SK-N-SH (cell line): ENCODE data around the gene CNST. TPM values are rescaled to one million over a fixed set of nuclear protein-coding genes. Genes with fewer than 3 reads are reported as not detected.

Experiments
- CTCF ChIA-PET: fragments of 300-600, 350-600 bp; formaldehyde crosslinking; extraction: SDS; loops from one replicate; lab custom pipeline; 2021; lab: Yijun Ruan, JAX
- POLR2A ChIA-PET: fragments of 350-600 bp; sonication (Branson Sonifier 250); formaldehyde crosslinking; extraction: SDS; loops from one replicate; lab custom pipeline; 2020; ENCODE audit warnings: antibody characterized with exemption, inconsistent platforms; lab: Yijun Ruan, JAX
- DNase-seq: peaks from one replicate; pipeline ENCODE4 v3.0.0; 2012
- H2AFZ ChIP-seq: fragments of 200-600 bp; sonication (generic); 2 replicates; pipeline ENCODE4 v1.8.1; 2016; ENCODE audit warnings: antibody characterized with exemption, mild to moderate bottlenecking, low read depth
- H3F3A ChIP-seq: fragments of 200-600 bp; sonication (generic); replicated peaks from 2 replicates; pipeline ENCODE3; 2016; ENCODE audit warnings: antibody characterized with exemption, mild to moderate bottlenecking; ENCODE audit not compliant: insufficient read depth
- H3K27ac ChIP-seq, 2 experiments: fragments of 200-500 bp in 1 of 2; fragments of 200-600 bp in 1 of 2; sonication (Bioruptor generic) in 1 of 2; sonication (generic), shearing (Covaris generic) in 1 of 2; 2 replicates each; pipeline versions ENCODE4 v1.5.1 to v1.6.1; 2014 to 2016; ENCODE audit warnings: low read depth in 2 of 2, inconsistent platforms in 1 of 2, low read length in 1 of 2, mild to moderate bottlenecking in 1 of 2, mixed read lengths in 1 of 2
- H3K27me3 ChIP-seq: fragments of 200-600 bp; sonication (generic), shearing (Covaris generic); 2 replicates; pipeline ENCODE4 v1.6.1; 2016; ENCODE audit warnings: mixed run types; ENCODE audit not compliant: insufficient read depth
- H3K36me3 ChIP-seq, 2 experiments: fragments of 200-500 bp in 1 of 2; fragments of 200-600 bp in 1 of 2; sonication (Bioruptor generic) in 1 of 2; sonication (generic) in 1 of 2; replicated peaks in 1 of 2; 2 replicates each; pipeline versions ENCODE3 to v1.5.1; 2014 to 2016; ENCODE audit warnings: low read length in 1 of 2, mild to moderate bottlenecking in 1 of 2; ENCODE audit not compliant: insufficient read depth in 2 of 2, control insufficient read depth in 1 of 2
- H3K4me1 ChIP-seq, 2 experiments: fragments of 200-500 bp in 1 of 2; fragments of 200-600 bp in 1 of 2; sonication (Bioruptor generic) in 1 of 2; sonication (generic), shearing (Covaris generic) in 1 of 2; 2 replicates each; pipeline versions ENCODE4 v1.5.1 to v1.6.1; 2014 to 2016; ENCODE audit warnings: low read depth in 1 of 2, low read length in 1 of 2, mixed run types in 1 of 2; ENCODE audit not compliant: insufficient read depth in 2 of 2, control insufficient read depth in 1 of 2
- H3K4me2 ChIP-seq: fragments of 200-600 bp; sonication (generic), shearing (Covaris generic); 2 replicates; pipeline ENCODE4 v1.6.1; 2017; ENCODE audit warnings: mixed run types
- H3K4me3 ChIP-seq, 2 experiments: fragments of 200-500 bp in 1 of 2; fragments of 200-600 bp in 1 of 2; sonication (Bioruptor generic) in 1 of 2; sonication (generic), shearing (Covaris generic) in 1 of 2; 2 replicates each; pipeline versions ENCODE4 v1.5.1 to v1.8.1; 2014 to 2016; ENCODE audit warnings: low read depth in 2 of 2, inconsistent platforms in 1 of 2, low read length in 1 of 2, mild to moderate bottlenecking in 1 of 2, mixed read lengths in 1 of 2, moderate library complexity in 1 of 2
- H3K79me2 ChIP-seq: fragments of 200-600 bp; sonication (generic); 2 replicates; pipeline ENCODE4 v1.8.1; 2017; ENCODE audit warnings: mild to moderate bottlenecking; ENCODE audit not compliant: insufficient read depth
- H3K9ac ChIP-seq: fragments of 200-600 bp; sonication (generic); 2 replicates; pipeline ENCODE4 v1.6.1; 2017; ENCODE audit warnings: mixed run types
- H3K9me2 ChIP-seq: fragments of 200-600 bp; sonication (generic); 2 replicates; pipeline ENCODE4 v1.6.1; 2017; ENCODE audit warnings: mixed run types
- H3K9me3 ChIP-seq: fragments of 200-600 bp; sonication (generic); 2 replicates; pipeline ENCODE4 v1.6.1; 2017; ENCODE audit warnings: mixed run types, mild to moderate bottlenecking, moderate library complexity
- H4K20me1 ChIP-seq: fragments of 200-600 bp; sonication (generic); 2 replicates; pipeline ENCODE4 v1.6.1; 2017; ENCODE audit warnings: mild to moderate bottlenecking, mixed run types; ENCODE audit not compliant: insufficient read depth
- CHD2 ChIP-seq: fragments of 150-350 bp; IDR thresholded peaks from 2 replicates; pipeline ENCODE4 v1.6.1; 2018; ENCODE audit warnings: low read length; ENCODE audit not compliant: partially characterized antibody
- ELF1 ChIP-seq: IDR thresholded peaks from 2 replicates; pipeline ENCODE4 v1.4.0; 2012
- EP300 ChIP-seq, 2 experiments: IDR thresholded peaks; 2 replicates each; pipeline versions ENCODE4 v1.4.0 to v1.6.1; 2012; ENCODE audit warnings: borderline replicate concordance in 1 of 2, low read depth in 1 of 2, low read length in 1 of 2
- EZH2phosphoT487 ChIP-seq: fragments of 200-600 bp; sonication (generic); IDR thresholded peaks from 2 replicates; pipeline ENCODE4 v1.6.1; 2017; ENCODE audit warnings: low read depth, mixed run types, mild to moderate bottlenecking, antibody characterized with exemption, moderate library complexity, borderline replicate concordance
- FOXJ3 ChIP-seq: sonication (generic); formaldehyde crosslinking; IDR thresholded peaks from 2 replicates; pipeline ENCODE4 v1.5.1; 2020; ENCODE audit warnings: mild to moderate bottlenecking, missing genetic modification reagents
- FOXM1 ChIP-seq: IDR thresholded peaks from 2 replicates; pipeline ENCODE4 v1.4.0; 2012; ENCODE audit warnings: low read depth, mild to moderate bottlenecking
- GATA2 ChIP-seq: sonication (generic); formaldehyde crosslinking; IDR thresholded peaks from 2 replicates; pipeline ENCODE4 v1.5.0; 2020; ENCODE audit warnings: mild to moderate bottlenecking, missing genetic modification reagents
- IRF3 ChIP-seq: fragments of 150-350 bp; IDR thresholded peaks from 2 replicates; pipeline ENCODE4 v1.6.1; 2016; ENCODE audit warnings: mild to moderate bottlenecking, low read depth, low read length
- MEF2A ChIP-seq: IDR thresholded peaks from 2 replicates; pipeline ENCODE4 v1.4.0; 2012; ENCODE audit warnings: low read depth, borderline replicate concordance
- MXI1 ChIP-seq: IDR thresholded peaks from 2 replicates; pipeline ENCODE4 v1.6.1; 2012; ENCODE audit warnings: mild to moderate bottlenecking, low read depth, low read length, improper control_type of control experiment
- NFIC ChIP-seq: IDR thresholded peaks from 2 replicates; pipeline ENCODE4 v1.4.0; 2012; ENCODE audit warnings: borderline replicate concordance
- NRF1 ChIP-seq: IDR thresholded peaks from 2 replicates; pipeline ENCODE4 v1.6.1; 2012; ENCODE audit warnings: low read depth, mild to moderate bottlenecking, low read length
- PBX3 ChIP-seq: IDR thresholded peaks from 2 replicates; pipeline ENCODE4; 2012
- POLR2AphosphoS5 ChIP-seq: IDR thresholded peaks from 2 replicates; pipeline ENCODE4 v1.6.1; 2012; ENCODE audit warnings: low read depth, low read length
- RAD21 ChIP-seq: IDR thresholded peaks from 2 replicates; pipeline ENCODE4 v1.6.1; 2012; ENCODE audit warnings: mild to moderate bottlenecking, low read length
- RCOR1 ChIP-seq: fragments of 150-350 bp; IDR thresholded peaks from 2 replicates; pipeline ENCODE4 v1.6.1; 2017; ENCODE audit warnings: antibody characterized with exemption, low read length
- REST ChIP-seq: IDR thresholded peaks from 2 replicates; pipeline ENCODE4 v1.6.1; 2012; ENCODE audit warnings: mild to moderate bottlenecking, low read depth, low read length, moderate library complexity
- SIN3A ChIP-seq: IDR thresholded peaks from 2 replicates; pipeline ENCODE4 v1.6.1; 2012; ENCODE audit warnings: low read depth, mild to moderate bottlenecking, low read length, moderate library complexity, borderline replicate concordance
- SMC3 ChIP-seq: IDR thresholded peaks from 2 replicates; pipeline ENCODE4 v1.6.1; 2012; ENCODE audit warnings: low read depth, low read length, improper control_type of control experiment
- TEAD4 ChIP-seq: IDR thresholded peaks from 2 replicates; pipeline ENCODE4 v1.4.0; 2012; ENCODE audit warnings: mild to moderate bottlenecking, borderline replicate concordance; ENCODE audit not compliant: insufficient read depth
- USF1 ChIP-seq: IDR thresholded peaks from 2 replicates; pipeline ENCODE4 v1.4.0; 2012; ENCODE audit warnings: low read depth, borderline replicate concordance
- USF2 ChIP-seq: fragments of 150-350 bp; IDR thresholded peaks from 2 replicates; pipeline ENCODE4 v1.6.1; 2017; ENCODE audit warnings: antibody characterized with exemption, low read length, low read depth, borderline replicate concordance
- polyA plus RNA-seq, 3 experiments: library from polyadenylated mRNA; depleted of rRNA; stranded (reverse); fragments of >200 nt; gene quantifications; 2 replicates each; pipeline ENCODE4 v1.2.3, GENCODE V29; 2012
- TF ChIP-seq, protein P1 (sequence below): fragments of 200-600 bp; sonication (generic); IDR thresholded peaks from 2 replicates; pipeline ENCODE4 v1.6.1; 2017; ENCODE audit warnings: antibody characterized with exemption, mild to moderate bottlenecking, moderate library complexity
- TF ChIP-seq, protein P2 (sequence below): IDR thresholded peaks from 2 replicates; pipeline ENCODE4 v1.4.0; 2012; ENCODE audit warnings: low read depth

Gene CNST
- polyA plus RNA-seq, 1 of the 3 experiments (the other 2 are of a cell fraction): 21.7 TPM

- no peak overlapping the region for H2AFZ ChIP-seq
- H3K27ac ChIP-seq: peak overlapping the region; percentile 56 to 85; a peak in 3 of 4 replicates
- peaks cover 11 to 32% of the 10 kb centered on the region in 2 experiments for H3K36me3 ChIP-seq
- H3F3A ChIP-seq: peaks cover 36% of the 10 kb centered on the region
- peak overlapping the region; percentile 20 for H3K4me2 ChIP-seq
- no peak for DNase-seq
- H3K27me3 ChIP-seq: no peaks in the 10 kb centered on the region
- H3K9me3 ChIP-seq: no peaks in the 10 kb centered on the region
- H3K9me2 ChIP-seq: no peaks in the 10 kb centered on the region
- ChIA-PET POLR2A (no interaction called here), CTCF (interaction anchor here (1.6 kb wide), 1 partner anchor 16 kb away, joined by 3 read pairs; no protein-coding TSS in a partner anchor)
- H3K9ac ChIP-seq: peak overlapping the region; percentile 42; the same call in 1 of the 2 replicates
- peaks cover 86% of the 10 kb centered on the region for H3K79me2 ChIP-seq
- H3K4me1 ChIP-seq: peaks cover 10 to 25% of the 10 kb centered on the region in 2 experiments
- H4K20me1 ChIP-seq: no peaks in the 10 kb centered on the region; the same call in 1 of the 2 replicates
- no peak overlapping the region for H3K4me3 ChIP-seq
- TF ChIP-seq GATA2 (CRISPR knock-in tag) (no peak), POLR2AphosphoS5 (peak; percentile 80; the same call in 1 of the 2 replicates), RAD21 (no peak), RCOR1 (0 out of 2 replicates have a peak, but pooled peaks have one; percentile 32), PBX3 (peak; percentile 79), EP300 (IDR thresholded peaks at IDR 0.05; ENCODE audit: borderline replicate concordance in 1 of 2, low read depth in 1 of 2, low read length in 1 of 2) (peak; percentile 60 to 98), SIN3A (peak; percentile 51; the same call in 1 of the 2 replicates), TEAD4 (peak; percentile 96), IRF3 (no peak), ELF1 (no peak), CHD2 (no peak), MEF2A (peak; percentile 62), SMC3 (no peak), FOXM1 (peak; percentile 74; the same call in 1 of the 2 replicates), EZH2phosphoT487 (no peak), USF1 (no peak), FOXJ3 (CRISPR knock-in tag) (no peak), MXI1 (no peak), NRF1 (no peak), NFIC (peak; percentile 97), USF2 (no peak), REST (peak; percentile 49; the same call in 1 of the 2 replicates)
- TF ChIP-seq, protein P1, sequence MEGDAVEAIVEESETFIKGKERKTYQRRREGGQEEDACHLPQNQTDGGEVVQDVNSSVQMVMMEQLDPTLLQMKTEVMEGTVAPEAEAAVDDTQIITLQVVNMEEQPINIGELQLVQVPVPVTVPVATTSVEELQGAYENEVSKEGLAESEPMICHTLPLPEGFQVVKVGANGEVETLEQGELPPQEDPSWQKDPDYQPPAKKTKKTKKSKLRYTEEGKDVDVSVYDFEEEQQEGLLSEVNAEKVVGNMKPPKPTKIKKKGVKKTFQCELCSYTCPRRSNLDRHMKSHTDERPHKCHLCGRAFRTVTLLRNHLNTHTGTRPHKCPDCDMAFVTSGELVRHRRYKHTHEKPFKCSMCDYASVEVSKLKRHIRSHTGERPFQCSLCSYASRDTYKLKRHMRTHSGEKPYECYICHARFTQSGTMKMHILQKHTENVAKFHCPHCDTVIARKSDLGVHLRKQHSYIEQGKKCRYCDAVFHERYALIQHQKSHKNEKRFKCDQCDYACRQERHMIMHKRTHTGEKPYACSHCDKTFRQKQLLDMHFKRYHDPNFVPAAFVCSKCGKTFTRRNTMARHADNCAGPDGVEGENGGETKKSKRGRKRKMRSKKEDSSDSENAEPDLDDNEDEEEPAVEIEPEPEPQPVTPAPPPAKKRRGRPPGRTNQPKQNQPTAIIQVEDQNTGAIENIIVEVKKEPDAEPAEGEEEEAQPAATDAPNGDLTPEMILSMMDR: no peak
- TF ChIP-seq, protein P2, sequence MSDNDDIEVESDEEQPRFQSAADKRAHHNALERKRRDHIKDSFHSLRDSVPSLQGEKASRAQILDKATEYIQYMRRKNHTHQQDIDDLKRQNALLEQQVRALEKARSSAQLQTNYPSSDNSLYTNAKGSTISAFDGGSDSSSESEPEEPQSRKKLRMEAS: no peak; the same call in 1 of the 2 replicates
Measured at GRCh38 chr1:246592695-246593094, 26.4 kb downstream of the CNST start.
